Adipose tissue (tissue), 3 donors: ENCODE measurements around the gene MACC1. TPM values are rescaled to one million over a fixed set of nuclear protein-coding genes. Genes with fewer than 3 reads are reported as not detected.
"Not testable (repeated sequence)": the region's sequence is repeated elsewhere in the genome, so short reads cannot be mapped to it uniquely, and the experiment has no call there.

Experiments used
- H3K27ac ChIP-seq: one replicate; pipeline ENCODE4 v1.5.1; 2013; ENCODE audit warnings: low read depth, low read length
- WGBS, 3 donors: extraction: QIAGEN DNeasy Blood & Tissue Kit; methylation state at CpG; one replicate each; pipeline ENCODE4 v1.1.7; 2013; 5-methylcytosine and 5-hydroxymethylcytosine counted together
- polyA plus RNA-seq, 3 donors: library from polyadenylated mRNA; stranded (reverse); fragments of 200-250 nt; gene quantifications; one replicate each; pipeline ENCODE4 v1.2.3, GENCODE V29; 2013
- donor health status: healthy with polysubstance abuse.
- donor health status: Bipolar disorder and iron deficiency.
- donor health status: healthy.

The MACC1 gene
- polyA plus RNA-seq, 3 donors = under 0.01 to 2.7 (median 0.10) TPM

- not testable (repeated sequence) for H3K27ac ChIP-seq
Observed at GRCh38 chr7:20120611-20121168, 96.5 kb downstream of the MACC1 start.

GRCh38 chr7:20116869-20117268 is 100.3 kb downstream of the MACC1 start:
- H3K27ac ChIP-seq = no peak overlapping the region
- WGBS, 3 donors = 53 to 77% (median 74%) methylated on average over 3 of the region's 3 CpGs

More at GRCh38 chr7:20120611-20121168, 96.5 kb downstream of the MACC1 start:
- 93 to 97% (median 94%) methylated on average over 7 of the region's 7 CpGs for WGBS, 3 donors

DNA sequence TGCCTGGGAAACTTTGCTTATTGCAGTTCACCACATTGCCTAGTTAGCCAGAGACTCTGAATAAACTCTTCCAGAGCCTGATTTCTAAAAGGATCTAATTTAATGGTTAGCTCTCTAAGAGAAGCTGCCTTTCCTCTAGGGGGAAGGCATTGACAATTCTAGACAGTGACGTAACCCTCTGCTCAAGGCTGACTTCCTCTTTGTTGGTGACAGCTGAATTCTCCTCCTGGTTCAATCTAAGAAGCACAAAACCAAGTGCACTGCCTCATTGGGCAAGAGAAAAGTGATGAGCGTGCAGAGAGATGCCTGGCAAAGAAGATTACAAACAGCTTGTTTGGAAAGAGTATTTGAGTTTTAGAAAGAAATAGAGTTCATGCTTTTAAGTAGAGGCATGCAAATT is 102.7 kb downstream of the MACC1 start:
- WGBS, 3 donors = 27 to 81% (median 34%) methylated on average over 2 of the region's 2 CpGs
- H3K27ac ChIP-seq = no peak overlapping the region

GRCh38 chr7:20113427-20114027 is 103.7 kb downstream of the MACC1 start:
- 71 to 75% (median 74%) methylated on average over 4 of the region's 4 CpGs for WGBS, 3 donors
- H3K27ac ChIP-seq = no peak overlapping the region

GRCh38 chr7:20112696-20113095 is 104.5 kb downstream of the MACC1 start:
- no peak overlapping the region for H3K27ac ChIP-seq

- WGBS, 3 donors = 80 to 91% (median 83%) methylated on average over 2 of the region's 2 CpGs
- H3K27ac ChIP-seq = no peak overlapping the region
Observed at GRCh38 chr7:20111821-20112542, 105.2 kb downstream of the MACC1 start.

- WGBS, 3 donors = 52 to 69% (median 67%) methylated on average over 3 of the region's 3 CpGs
Observed at GRCh38 chr7:20107582-20107981, 109.6 kb downstream of the MACC1 start.

DNA sequence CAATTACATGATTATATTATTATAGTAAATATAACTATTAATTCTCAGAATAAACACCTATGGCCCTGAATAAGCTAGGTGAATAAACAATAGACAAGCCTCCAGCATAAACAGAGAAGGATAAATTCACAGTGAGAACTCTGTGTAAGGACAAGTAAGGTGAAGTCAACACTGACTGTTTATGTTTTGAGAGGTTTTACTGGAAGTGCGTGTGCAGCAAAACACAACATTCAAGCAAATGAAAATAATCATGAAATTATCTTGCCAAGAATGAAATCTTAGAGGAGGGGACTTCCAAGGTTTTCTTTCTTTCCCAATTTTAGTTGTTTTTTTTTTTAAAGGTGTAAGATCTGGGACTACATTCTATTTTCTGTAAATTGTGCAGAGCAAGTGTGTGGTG is 112.5 kb downstream of the MACC1 start:
- no peak overlapping the region for H3K27ac ChIP-seq
- 88 to 100% (median 97%) methylated on average over 1 of the region's 1 CpG for WGBS, 3 donors

More at GRCh38 chr7:20107582-20107981, 109.6 kb downstream of the MACC1 start:
- no peak overlapping the region for H3K27ac ChIP-seq

- H3K27ac ChIP-seq = no peak overlapping the region
- WGBS, 3 donors = 0 to 44% (median 30%) methylated on average over 1 of the region's 1 CpG
Observed at GRCh38 chr7:20102982-20103381, 114.2 kb downstream of the MACC1 start.

- H3K27ac ChIP-seq = no peak overlapping the region
- 78 to 95% (median 83%) methylated on average over 1 of the region's 1 CpG for WGBS, 3 donors
Observed at GRCh38 chr7:20095862-20096261, 121.3 kb downstream of the MACC1 start.

- no peak overlapping the region for H3K27ac ChIP-seq
- 64 to 80% (median 65%) methylated on average over 4 of the region's 4 CpGs for WGBS, 3 donors
Observed at GRCh38 chr7:20095436-20095835, 121.7 kb downstream of the MACC1 start.

DNA sequence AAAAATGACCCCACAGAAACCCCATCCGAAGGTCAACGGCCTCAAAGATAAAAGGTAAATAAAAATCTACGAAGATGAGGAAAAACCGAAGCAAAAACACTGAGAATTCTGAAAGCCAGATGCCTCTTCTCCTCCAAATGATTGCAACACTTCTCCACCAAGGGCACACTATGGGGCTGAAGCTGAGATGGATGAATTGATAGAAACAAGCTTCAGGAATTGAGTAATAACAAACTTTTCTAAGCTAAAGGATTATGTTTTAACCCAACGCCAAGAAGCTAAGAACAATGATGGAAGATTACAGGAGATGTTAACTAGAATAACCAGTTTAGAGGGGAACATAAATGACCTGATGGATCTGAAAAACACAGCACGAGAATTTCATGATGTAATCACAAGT is 127.8 kb downstream of the MACC1 start:
- WGBS, 3 donors = 50 to 82% (median 65%) methylated on average over 6 of the region's 6 CpGs
- no peak overlapping the region for H3K27ac ChIP-seq

- WGBS, 3 donors = 51 to 80% (median 57%) methylated on average over 4 of the region's 4 CpGs
- no peak overlapping the region for H3K27ac ChIP-seq
Observed at GRCh38 chr7:20085086-20085485, 132.1 kb downstream of the MACC1 start.

Other genes with a start within 250 kb of the MACC1 start
- 1 to 10 TPM; 1.5 to 4.5 (median 1.6) TPM for gene ITGB8, start 113.5 kb upstream of the MACC1 start, polyA plus RNA-seq